B cell (primary cell): ENCODE results near the gene RNF26.

Experiments used
- EZH2 ChIP-seq: IDR thresholded peaks from 2 replicates; pipeline ENCODE4 v1.6.1; 2012; ENCODE audit warnings: borderline replicate concordance, low read depth, mild to moderate bottlenecking, moderate library complexity, low read length; ENCODE audit not compliant: insufficient read depth, poor library complexity, severe bottlenecking
- TF ChIP-seq, protein P1 (sequence below): fragments of 200-600 bp; IDR thresholded peaks from one replicate; pipeline ENCODE4 v1.8.0; 2022; ENCODE audit warnings: antibody characterized with exemption, mild to moderate bottlenecking

GRCh38 chr11:119361056-119361787 lies 26.9 kb downstream of the RNF26 start:
- TF ChIP-seq, protein P1, sequence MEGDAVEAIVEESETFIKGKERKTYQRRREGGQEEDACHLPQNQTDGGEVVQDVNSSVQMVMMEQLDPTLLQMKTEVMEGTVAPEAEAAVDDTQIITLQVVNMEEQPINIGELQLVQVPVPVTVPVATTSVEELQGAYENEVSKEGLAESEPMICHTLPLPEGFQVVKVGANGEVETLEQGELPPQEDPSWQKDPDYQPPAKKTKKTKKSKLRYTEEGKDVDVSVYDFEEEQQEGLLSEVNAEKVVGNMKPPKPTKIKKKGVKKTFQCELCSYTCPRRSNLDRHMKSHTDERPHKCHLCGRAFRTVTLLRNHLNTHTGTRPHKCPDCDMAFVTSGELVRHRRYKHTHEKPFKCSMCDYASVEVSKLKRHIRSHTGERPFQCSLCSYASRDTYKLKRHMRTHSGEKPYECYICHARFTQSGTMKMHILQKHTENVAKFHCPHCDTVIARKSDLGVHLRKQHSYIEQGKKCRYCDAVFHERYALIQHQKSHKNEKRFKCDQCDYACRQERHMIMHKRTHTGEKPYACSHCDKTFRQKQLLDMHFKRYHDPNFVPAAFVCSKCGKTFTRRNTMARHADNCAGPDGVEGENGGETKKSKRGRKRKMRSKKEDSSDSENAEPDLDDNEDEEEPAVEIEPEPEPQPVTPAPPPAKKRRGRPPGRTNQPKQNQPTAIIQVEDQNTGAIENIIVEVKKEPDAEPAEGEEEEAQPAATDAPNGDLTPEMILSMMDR = no peak
- no peak for TF ChIP-seq EZH2
